ENCODE measurements around the gene PIAS3. TPM values are rescaled to one million over a fixed set of nuclear protein-coding genes. Genes with fewer than 3 reads are reported as not detected.

PIAS3 gene
- total RNA-seq, 1 experiment from 2014 or later: 15.7 TPM

GRCh38 chr1:145887631-145888030 is 28.8 kb upstream of the PIAS3 start:
- H3K27ac ChIP-seq: no peak overlapping the region
- no peaks in the 10 kb centered on the region for H3K9me3 ChIP-seq (replicated peaks)
- DNase-seq (ENCODE audit: low read depth in 1 of 2, low spot score in 2 of 2): no peak

GRCh38 chr1:145886816-145887215 is 27.9 kb upstream of the PIAS3 start:
- no peak for DNase-seq (ENCODE audit: low read depth in 1 of 2, low spot score in 2 of 2)
- Histone ChIP-seq H3K27ac (no peak overlapping the region), H3K9me3 (replicated peaks) (no peaks in the 10 kb centered on the region), H3K4me1 (replicated peaks) (peaks cover 19% of the 10 kb centered on the region), H3K36me3 (no peaks in the 10 kb centered on the region), H3K27me3 (replicated peaks) (0 out of 2 replicates have a peak, but pooled peaks cover 8% of the 10 kb centered on the region), H3K4me3 (no peak overlapping the region)

More at GRCh38 chr1:145887631-145888030, 28.8 kb upstream of the PIAS3 start:
- Histone ChIP-seq H3K27me3 (replicated peaks) (0 out of 2 replicates have a peak, but pooled peaks cover 8% of the 10 kb centered on the region), H3K36me3 (no peaks in the 10 kb centered on the region), H3K4me3 (no peak overlapping the region), H3K4me1 (replicated peaks) (peaks cover 26% of the 10 kb centered on the region)

- Histone ChIP-seq H3K27ac (no peak overlapping the region), H3K9me3 (replicated peaks) (no peaks in the 10 kb centered on the region), H3K27me3 (replicated peaks) (0 out of 2 replicates have a peak, but pooled peaks cover 8% of the 10 kb centered on the region), H3K4me3 (peak overlapping the region; percentile 46; the same call in 1 of the 2 replicates), H3K36me3 (no peaks in the 10 kb centered on the region), H3K4me1 (replicated peaks) (peaks cover 15% of the 10 kb centered on the region)
- no peak for DNase-seq (ENCODE audit: low read depth in 1 of 2, low spot score in 2 of 2)
These were observed 27.5 kb upstream of the PIAS3 start for GRCh38 chr1:145886390-145886789.

GRCh38 chr1:145885738-145886287 is 26.9 kb upstream of the PIAS3 start, which contains the start of gene ANKRD35:
Gene ANKRD35 (minus strand): TSS chr1:145885866. CDS start chr1:145885758, 108 bp downstream.
- no peaks in the 10 kb centered on the region for H3K9me3 ChIP-seq (replicated peaks)
- H3K27me3 ChIP-seq (replicated peaks): 0 out of 2 replicates have a peak, but pooled peaks cover 8% of the 10 kb centered on the region
- H3K4me3 ChIP-seq: peak within 1 kb of the TSS; percentile 46
- H3K36me3 ChIP-seq: no peaks in the 10 kb centered on the region
- peak; percentile 73 to 80 for DNase-seq (ENCODE audit: low read depth in 1 of 2, low spot score in 2 of 2)
- no peak within 1 kb of the TSS for H3K27ac ChIP-seq
- peaks cover 9% of the 10 kb centered on the region for H3K4me1 ChIP-seq (replicated peaks)

GRCh38 chr1:145884675-145885074 is 25.8 kb upstream of the PIAS3 start:
- Histone ChIP-seq H3K4me3 (no peak overlapping the region), H3K27ac (no peak overlapping the region)
- DNase-seq (ENCODE audit: low read depth in 1 of 2, low spot score in 2 of 2): no peak

GRCh38 chr1:145879775-145880174 is 20.9 kb upstream of the PIAS3 start:
- H3K9me3 ChIP-seq (replicated peaks): no peaks in the 10 kb centered on the region
- H3K4me3 ChIP-seq: no peak overlapping the region
- no peak for DNase-seq (ENCODE audit: low read depth in 1 of 2, low spot score in 2 of 2)
- no peaks in the 10 kb centered on the region for H3K36me3 ChIP-seq
- H3K4me1 ChIP-seq (replicated peaks): no peaks in the 10 kb centered on the region
- H3K27me3 ChIP-seq (replicated peaks): 0 out of 2 replicates have a peak, but pooled peaks cover 3% of the 10 kb centered on the region
- H3K27ac ChIP-seq: no peak overlapping the region

More at GRCh38 chr1:145884675-145885074, 25.8 kb upstream of the PIAS3 start:
- Histone ChIP-seq H3K36me3 (no peaks in the 10 kb centered on the region), H3K27me3 (replicated peaks) (0 out of 2 replicates have a peak, but pooled peaks cover 8% of the 10 kb centered on the region), H3K4me1 (replicated peaks) (0 out of 2 replicates have a peak, but pooled peaks cover 5% of the 10 kb centered on the region), H3K9me3 (replicated peaks) (no peaks in the 10 kb centered on the region)

- no peaks in the 10 kb centered on the region for H3K36me3 ChIP-seq
- no peak for DNase-seq (ENCODE audit: low read depth in 1 of 2, low spot score in 2 of 2)
- H3K27me3 ChIP-seq (replicated peaks): no peaks in the 10 kb centered on the region
- H3K4me1 ChIP-seq (replicated peaks): no peaks in the 10 kb centered on the region
- no peaks in the 10 kb centered on the region for H3K9me3 ChIP-seq (replicated peaks)
- H3K4me3 ChIP-seq: no peak overlapping the region
- H3K27ac ChIP-seq: no peak overlapping the region
These were observed 19.8 kb upstream of the PIAS3 start for GRCh38 chr1:145878724-145879123.

GRCh38 chr1:145877923-145878486 is 19.1 kb upstream of the PIAS3 start:
- Histone ChIP-seq H3K9me3 (replicated peaks) (no peaks in the 10 kb centered on the region), H3K27me3 (replicated peaks) (no peaks in the 10 kb centered on the region), H3K36me3 (no peaks in the 10 kb centered on the region), H3K27ac (no peak overlapping the region), H3K4me1 (replicated peaks) (no peaks in the 10 kb centered on the region), H3K4me3 (no peak overlapping the region)
- no peak for DNase-seq (ENCODE audit: low read depth in 1 of 2, low spot score in 2 of 2)

GRCh38 chr1:145874646-145875045 is 15.8 kb upstream of the PIAS3 start:
- no peaks in the 10 kb centered on the region for H3K4me1 ChIP-seq (replicated peaks)
- H3K27ac ChIP-seq: no peak overlapping the region

GRCh38 chr1:145871994-145872924 is 13.4 kb upstream of the PIAS3 start:
- H3K27ac ChIP-seq: no peak overlapping the region
- no peak overlapping the region for H3K4me3 ChIP-seq
- H3K9me3 ChIP-seq (replicated peaks): no peaks in the 10 kb centered on the region
- H3K36me3 ChIP-seq: no peaks in the 10 kb centered on the region
- no peak for DNase-seq (ENCODE audit: low read depth in 1 of 2, low spot score in 2 of 2)
- H3K27me3 ChIP-seq (replicated peaks): 0 out of 2 replicates have a peak, but pooled peaks cover 8% of the 10 kb centered on the region
- H3K4me1 ChIP-seq (replicated peaks): no peaks in the 10 kb centered on the region

More at GRCh38 chr1:145874646-145875045, 15.8 kb upstream of the PIAS3 start:
- no peak for DNase-seq (ENCODE audit: low read depth in 1 of 2, low spot score in 2 of 2)
- no peak overlapping the region for H3K4me3 ChIP-seq
- no peaks in the 10 kb centered on the region for H3K36me3 ChIP-seq
- no peaks in the 10 kb centered on the region for H3K9me3 ChIP-seq (replicated peaks)
- H3K27me3 ChIP-seq (replicated peaks): 0 out of 2 replicates have a peak, but pooled peaks cover 2% of the 10 kb centered on the region

- Histone ChIP-seq H3K4me1 (replicated peaks) (no peaks in the 10 kb centered on the region), H3K36me3 (no peaks in the 10 kb centered on the region), H3K9me3 (replicated peaks) (no peaks in the 10 kb centered on the region), H3K27me3 (replicated peaks) (peaks cover 11% of the 10 kb centered on the region; the same call in 1 of the 2 replicates), H3K27ac (no peak overlapping the region), H3K4me3 (no peak overlapping the region)
- DNase-seq (ENCODE audit: low read depth in 1 of 2, low spot score in 2 of 2): no peak
These were observed 9.4 kb upstream of the PIAS3 start for GRCh38 chr1:145868232-145868631.

GRCh38 chr1:145863282-145864018 is 4.6 kb upstream of the PIAS3 start:
- Histone ChIP-seq H3K27me3 (replicated peaks) (peaks cover 8% of the 10 kb centered on the region; the same call in 1 of the 2 replicates), H3K4me1 (replicated peaks) (peaks cover 5% of the 10 kb centered on the region), H3K4me3 (no peak overlapping the region), H3K36me3 (no peaks in the 10 kb centered on the region), H3K9me3 (replicated peaks) (no peaks in the 10 kb centered on the region), H3K27ac (no peak overlapping the region)
- no peak for DNase-seq (ENCODE audit: low read depth in 1 of 2, low spot score in 2 of 2)

GRCh38 chr1:145859491-145860023 is 676 bp upstream of the PIAS3 start:
- H3K4me3 ChIP-seq: peak overlapping the region; percentile 54

More at GRCh38 chr1:145859491-145860023, 676 bp upstream of the PIAS3 start:
- no peaks in the 10 kb centered on the region for H3K27me3 ChIP-seq (replicated peaks)
- H3K9me3 ChIP-seq (replicated peaks): no peaks in the 10 kb centered on the region
- peaks cover 31% of the 10 kb centered on the region for H3K36me3 ChIP-seq
- DNase-seq (ENCODE audit: low read depth in 1 of 2, low spot score in 2 of 2): peak; percentile 93 to 94
- H3K4me1 ChIP-seq (replicated peaks): peaks cover 12% of the 10 kb centered on the region
- H3K27ac ChIP-seq: no peak overlapping the region
